Heart left ventricle (tissue), 13 donors: ENCODE measurements around the gene NEURL3.

Source experiments
- CTCF ChIP-seq, 12 donors: fragments of 200-600 bp; sonication (generic) in 4 of 12; IDR thresholded peaks; one replicate each; pipeline versions ENCODE4 v1.5.0 to v1.8.0; 2018 to 2022; ENCODE audit warnings: antibody characterized with exemption in 12 of 12, mild to moderate bottlenecking in 5 of 12
- POLR2A ChIP-seq, 2 donors: fragments of 450-650 bp; IDR thresholded peaks; one replicate each; pipeline ENCODE4 v1.6.1; 2017; ENCODE audit warnings: antibody characterized with exemption in 2 of 2, mild to moderate bottlenecking in 2 of 2, moderate library complexity in 2 of 2
- donor health status: ischemic (EF 13 %, LVEDD 7.1; RV severe dilation, severe dysfunction).
- donor health status: DM: no; HTN: yes; CAD: no.
- donor health status: DM: no; HTN: no; CAD: no.
- donor health status: ischemic (EF 25% LVEDD 6.9; RV normal size, moderate dysfunction).
- donor health status: ischemic (EF 25% LVEDD 5.7; RV mildly dilated, moderate dysfunction).
- donor health status: ischemic (EF 35%, LVEDD 5.7; RV mildly dilated, moderate dysfunction).
- donor health status: nonischemic (EF 11% LVEDD 7.7; RV severe dilation, severe dysfunction).
- donor health status: DM: yes; HTN: yes; CAD: no.
- donor health status: PGD.
- donor health status: ischemic (EF 29% LVEDD 5.4; RV normal size, mild dysfunction).
- donor health status: nonischemic (EF 23%, LVEDD 6.1; RV moderate dilation, normal function).

GRCh38 chr2:96540136-96540535 is 35.0 kb upstream of the NEURL3 start:
- TF ChIP-seq CTCF (IDR thresholded peaks at IDR 0.05) (no peak), POLR2A (IDR thresholded peaks at IDR 0.05) (no peak)
